GM23338 (cell line): Measurements from ENCODE around the gene PRSS50.

Experiments used
- CREB1 ChIP-seq: fragments of 250-450 bp; sonication (Bioruptor Pico); IDR thresholded peaks from 2 replicates; pipeline ENCODE4 v1.5.0; 2020; ENCODE audit warnings: low read depth, mild to moderate bottlenecking, moderate library complexity
- CTCF ChIP-seq, 2 experiments: fragments of 200-600 bp in 1 of 2; sonication (generic) in 1 of 2; conservative IDR thresholded peaks; 2 replicates each; pipeline versions ENCODE4 v1.5.1 to v1.6.1; 2016 to 2017; ENCODE audit warnings: antibody characterized with exemption in 2 of 2, low read depth in 2 of 2, mild to moderate bottlenecking in 2 of 2, moderate library complexity in 1 of 2
- EZH2 ChIP-seq: fragments of 200-600 bp; sonication (generic); IDR thresholded peaks from one replicate; pipeline ENCODE4 v1.8.0; 2017; ENCODE audit warnings: antibody characterized with exemption, mild to moderate bottlenecking, low read depth; ENCODE audit not compliant: unreplicated experiment
- EZH2phosphoT487 ChIP-seq: fragments of 200-600 bp; sonication (generic); IDR thresholded peaks from one replicate; pipeline ENCODE4 v1.8.1; 2018; ENCODE audit warnings: antibody characterized with exemption; ENCODE audit not compliant: unreplicated experiment
- JUNB ChIP-seq: IDR thresholded peaks from one replicate; pipeline ENCODE4 v1.6.1; 2016; ENCODE audit warnings: antibody characterized with exemption; ENCODE audit not compliant: unreplicated experiment
- NANOG ChIP-seq: IDR thresholded peaks from 2 replicates; pipeline ENCODE4 v1.6.1; 2016; ENCODE audit warnings: antibody characterized with exemption, borderline replicate concordance
- POLR2AphosphoS5 ChIP-seq: IDR thresholded peaks from 2 replicates; pipeline ENCODE4 v1.6.1; 2016; ENCODE audit warnings: antibody characterized with exemption, low read depth
- REST ChIP-seq: IDR thresholded peaks from one replicate; pipeline ENCODE4 v1.6.1; 2018; ENCODE audit warnings: antibody characterized with exemption; ENCODE audit not compliant: unreplicated experiment
- STAT1 ChIP-seq: IDR thresholded peaks from one replicate; pipeline ENCODE4 v1.6.1; 2016; ENCODE audit warnings: antibody characterized with exemption; ENCODE audit not compliant: unreplicated experiment

- TF ChIP-seq CTCF (conservative IDR thresholded peaks at IDR 0.05; ENCODE audit: low read depth in 2 of 2) (no peak), POLR2AphosphoS5 (no peak), EZH2phosphoT487 (no peak), EZH2 (no peak), STAT1 (no peak), REST (no peak), CREB1 (CRISPR knock-in tag) (no peak), JUNB (no peak), NANOG (no peak)
Observed at GRCh38 chr3:46664971-46665762, 52.5 kb downstream of the PRSS50 start.
